ENCODE data around the gene ITGA5.

ITGA5 gene

GRCh38 chr12:54407183-54407905 lies 11.7 kb downstream of the ITGA5 start:
- no peak for DNase-seq

- no peak for DNase-seq
Observed at GRCh38 chr12:54405573-54405972, 13.5 kb downstream of the ITGA5 start.

GRCh38 chr12:54405106-54405505 lies 14.0 kb downstream of the ITGA5 start:
- no peak for DNase-seq

- no peak for DNase-seq
Observed at GRCh38 chr12:54404061-54405004, 14.7 kb downstream of the ITGA5 start.

- DNase-seq: no peak
Observed at GRCh38 chr12:54401119-54401518, 17.9 kb downstream of the ITGA5 start.

- DNase-seq: peak; percentile 68 to 77
Observed at GRCh38 chr12:54398995-54399793, 19.9 kb downstream of the ITGA5 start.

GRCh38 chr12:54398218-54398617 lies 20.8 kb downstream of the ITGA5 start:
- DNase-seq: no peak

GRCh38 chr12:54397157-54397556 lies 21.9 kb downstream of the ITGA5 start:
- no peak for DNase-seq

- no peak for DNase-seq
Observed at GRCh38 chr12:54395545-54395944, 23.5 kb downstream of the ITGA5 start.

GRCh38 chr12:54394986-54395385 lies 24.1 kb downstream of the ITGA5 start:
- no peak for DNase-seq

- peak; percentile 22 to 37 for DNase-seq
Observed at GRCh38 chr12:54394281-54394719, 24.8 kb downstream of the ITGA5 start.

GRCh38 chr12:54393743-54394142 lies 25.3 kb downstream of the ITGA5 start:
- DNase-seq: no peak

- no peak for DNase-seq
Observed at GRCh38 chr12:54393207-54393609, 25.9 kb downstream of the ITGA5 start.

GRCh38 chr12:54392485-54393206 lies 26.4 kb downstream of the ITGA5 start:
- DNase-seq: no peak

- peak; percentile 19 to 54 for DNase-seq
Observed at GRCh38 chr12:54390668-54391551, 28.2 kb downstream of the ITGA5 start.

- DNase-seq: no peak
Observed at GRCh38 chr12:54390176-54390667, 28.8 kb downstream of the ITGA5 start.

GRCh38 chr12:54389607-54390175 lies 29.4 kb downstream of the ITGA5 start:
- no peak for DNase-seq

GRCh38 chr12:54389134-54389508 lies 29.9 kb downstream of the ITGA5 start:
- DNase-seq: no peak

- DNase-seq: no peak
Observed at GRCh38 chr12:54388237-54389133, 30.6 kb downstream of the ITGA5 start.

GRCh38 chr12:54387114-54387467 lies 32.0 kb downstream of the ITGA5 start:
- no peak for DNase-seq
